SK-N-SH treated with all-trans-retinoic acid at 6 μM for 48 hours (cell line): Measurements from ENCODE around the gene COL5A2.

Source experiments
- BACH2 ChIP-seq: fragments of 250-450 bp; sonication (Bioruptor Pico); IDR thresholded peaks from 2 replicates; pipeline ENCODE4 v1.9.0; 2021; ENCODE audit warnings: mild to moderate bottlenecking, borderline replicate concordance
- ISL1 ChIP-seq: fragments of 250-450 bp; sonication (Bioruptor Pico); IDR thresholded peaks from 2 replicates; pipeline ENCODE4 v2.1.2; 2022; ENCODE audit warnings: mild to moderate bottlenecking, moderate library complexity
- POU6F1 ChIP-seq: fragments of 250-450 bp; sonication (Bioruptor Pico); IDR thresholded peaks from 2 replicates; pipeline ENCODE4 v1.8.0; 2021; ENCODE audit warnings: low read depth, mild to moderate bottlenecking, moderate library complexity, borderline replicate concordance
- TSHZ2 ChIP-seq: fragments of 250-450 bp; sonication (Bioruptor Pico); IDR thresholded peaks from 2 replicates; pipeline ENCODE4 v1.5.0; 2020; ENCODE audit warnings: mild to moderate bottlenecking, moderate library complexity
- ZC3H10 ChIP-seq: fragments of 250-450 bp; sonication (Bioruptor Pico); IDR thresholded peaks from 2 replicates; pipeline ENCODE4 v1.5.1; 2021; ENCODE audit warnings: mild to moderate bottlenecking, moderate library complexity

- TF ChIP-seq ZC3H10 (no peak), ISL1 (CRISPR knock-in tag) (0 out of 2 replicates have a peak, but pooled peaks have one; percentile 27), TSHZ2 (CRISPR knock-in tag) (no peak), POU6F1 (CRISPR knock-in tag) (no peak), BACH2 (CRISPR knock-in tag) (no peak)
Observed at GRCh38 chr2:189115126-189115525, 64.4 kb downstream of the COL5A2 start.
